Upper lobe of left lung (tissue), 4 donors: ENCODE data around the gene DTNB.

Experiments used
- CTCF ChIP-seq, 6 experiments: fragments of 450-650 bp in 4 of 6; fragments of 200-600 bp in 2 of 6; sonication (generic) in 2 of 6; IDR thresholded peaks; one replicate each; pipeline ENCODE4 v1.5.1; 2016 to 2019; ENCODE audit warnings: antibody characterized with exemption in 6 of 6
- POLR2A ChIP-seq, 4 donors: fragments of 450-650 bp; IDR thresholded peaks; one replicate each; pipeline ENCODE4 v1.5.1; 2016 to 2017; ENCODE audit warnings: antibody characterized with exemption in 4 of 4, mild to moderate bottlenecking in 2 of 4
- POLR2AphosphoS5 ChIP-seq, 2 donors: sonication (generic); formaldehyde crosslinking; IDR thresholded peaks; one replicate each; pipeline ENCODE4 v1.5.1; 2017; ENCODE audit warnings: antibody characterized with exemption in 2 of 2

GRCh38 chr2:25473131-25473530 is 200.2 kb downstream of the DTNB start:
- TF ChIP-seq POLR2AphosphoS5 (IDR thresholded peaks at IDR 0.05) (no peak), CTCF (IDR thresholded peaks at IDR 0.05) (no peak), POLR2A (IDR thresholded peaks at IDR 0.05) (no peak)
